Panc1 (cell line): ENCODE measurements around the gene LTC4S.

ENCODE experiments used
- POLR2AphosphoS5 ChIP-seq: IDR thresholded peaks from 2 replicates; pipeline ENCODE4 v1.6.1; 2012; ENCODE audit warnings: mild to moderate bottlenecking, low read depth, low read length, moderate library complexity
- SIN3A ChIP-seq: IDR thresholded peaks from 2 replicates; pipeline ENCODE4 v1.6.1; 2012; ENCODE audit warnings: low read depth, mild to moderate bottlenecking, low read length, moderate library complexity, borderline replicate concordance; ENCODE audit not compliant: insufficient read depth
- TF ChIP-seq, protein P1 (sequence below): fragments of 450-650 bp; IDR thresholded peaks from 2 replicates; pipeline ENCODE4 v1.5.1; 2017; ENCODE audit warnings: mild to moderate bottlenecking

DNA sequence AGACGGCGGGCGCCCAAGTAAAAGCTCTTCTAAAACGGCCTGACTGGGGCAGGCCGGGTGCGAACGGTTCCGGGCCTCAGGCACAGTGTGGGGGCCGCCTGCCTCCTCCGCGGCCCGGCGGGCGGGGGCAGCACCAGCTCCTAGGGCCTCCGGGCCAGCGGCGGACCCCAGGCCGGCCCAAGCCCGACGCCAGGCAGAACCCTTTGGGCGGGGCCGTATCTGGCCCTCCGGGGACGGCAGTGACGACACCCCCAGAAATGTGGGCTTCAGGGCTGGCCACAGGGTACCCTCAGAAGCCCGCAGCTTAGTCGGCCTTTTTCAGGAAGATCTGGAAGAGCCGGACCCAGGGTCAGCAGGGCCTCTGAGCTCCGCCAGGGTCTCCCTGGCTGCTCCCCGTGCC, 4.0 kb downstream of the LTC4S start:
- TF ChIP-seq SIN3A (no peak), POLR2AphosphoS5 (no peak)
- TF ChIP-seq, protein P1, sequence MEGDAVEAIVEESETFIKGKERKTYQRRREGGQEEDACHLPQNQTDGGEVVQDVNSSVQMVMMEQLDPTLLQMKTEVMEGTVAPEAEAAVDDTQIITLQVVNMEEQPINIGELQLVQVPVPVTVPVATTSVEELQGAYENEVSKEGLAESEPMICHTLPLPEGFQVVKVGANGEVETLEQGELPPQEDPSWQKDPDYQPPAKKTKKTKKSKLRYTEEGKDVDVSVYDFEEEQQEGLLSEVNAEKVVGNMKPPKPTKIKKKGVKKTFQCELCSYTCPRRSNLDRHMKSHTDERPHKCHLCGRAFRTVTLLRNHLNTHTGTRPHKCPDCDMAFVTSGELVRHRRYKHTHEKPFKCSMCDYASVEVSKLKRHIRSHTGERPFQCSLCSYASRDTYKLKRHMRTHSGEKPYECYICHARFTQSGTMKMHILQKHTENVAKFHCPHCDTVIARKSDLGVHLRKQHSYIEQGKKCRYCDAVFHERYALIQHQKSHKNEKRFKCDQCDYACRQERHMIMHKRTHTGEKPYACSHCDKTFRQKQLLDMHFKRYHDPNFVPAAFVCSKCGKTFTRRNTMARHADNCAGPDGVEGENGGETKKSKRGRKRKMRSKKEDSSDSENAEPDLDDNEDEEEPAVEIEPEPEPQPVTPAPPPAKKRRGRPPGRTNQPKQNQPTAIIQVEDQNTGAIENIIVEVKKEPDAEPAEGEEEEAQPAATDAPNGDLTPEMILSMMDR, result no peak
